Ishikawa (cell line): Measurements from ENCODE around the gene TRAK1.

Experiments
- CEBPB ChIP-seq: IDR thresholded peaks from 2 replicates; pipeline ENCODE4 v1.6.1; 2012
- CREB1 ChIP-seq: IDR thresholded peaks from 2 replicates; pipeline ENCODE4 v1.6.1; 2012; ENCODE audit warnings: low read depth
- EGR1 ChIP-seq: IDR thresholded peaks from 2 replicates; pipeline ENCODE4 v1.6.1; 2012
- EP300 ChIP-seq: IDR thresholded peaks from 2 replicates; pipeline ENCODE4 v1.6.1; 2012; ENCODE audit warnings: borderline replicate concordance
- FOXM1 ChIP-seq: IDR thresholded peaks from 2 replicates; pipeline ENCODE4 v1.6.1; 2012; ENCODE audit warnings: low read depth, borderline replicate concordance
- NFIC ChIP-seq: IDR thresholded peaks from 2 replicates; pipeline ENCODE4 v1.6.1; 2012
- RAD21 ChIP-seq: IDR thresholded peaks from 2 replicates; pipeline ENCODE4 v1.6.1; 2012; ENCODE audit warnings: low read depth
- TAF1 ChIP-seq: IDR thresholded peaks from 2 replicates; pipeline ENCODE4 v1.6.1; 2012; ENCODE audit warnings: low read depth, mild to moderate bottlenecking
- TCF12 ChIP-seq: IDR thresholded peaks from 2 replicates; pipeline ENCODE4 v1.6.1; 2012; ENCODE audit warnings: low read depth
- TEAD4 ChIP-seq: IDR thresholded peaks from 2 replicates; pipeline ENCODE4 v1.6.1; 2012
- YY1 ChIP-seq: IDR thresholded peaks from 2 replicates; pipeline ENCODE4 v1.6.1; 2012; ENCODE audit warnings: low read depth
- ZBTB7A ChIP-seq: IDR thresholded peaks from 2 replicates; pipeline ENCODE4 v1.6.1; 2012; ENCODE audit warnings: low read depth
- TF ChIP-seq, protein P1 (sequence below): IDR thresholded peaks from 2 replicates; pipeline ENCODE4 v1.6.1; 2012; ENCODE audit warnings: low read depth, mild to moderate bottlenecking
- TF ChIP-seq, protein P2 (sequence below): IDR thresholded peaks from 2 replicates; pipeline ENCODE4 v1.6.1; 2012
- TF ChIP-seq, protein P3 (sequence below): IDR thresholded peaks from 2 replicates; pipeline ENCODE4 v1.6.1; 2012

The TRAK1 gene

GRCh38 chr3:42189736-42190135 lies 98.6 kb downstream of the TRAK1 start:
- TF ChIP-seq TAF1 = no peak
- TF ChIP-seq CEBPB = no peak
- TF ChIP-seq YY1 = no peak
- no peak for TF ChIP-seq EP300
- TF ChIP-seq, protein P1, sequence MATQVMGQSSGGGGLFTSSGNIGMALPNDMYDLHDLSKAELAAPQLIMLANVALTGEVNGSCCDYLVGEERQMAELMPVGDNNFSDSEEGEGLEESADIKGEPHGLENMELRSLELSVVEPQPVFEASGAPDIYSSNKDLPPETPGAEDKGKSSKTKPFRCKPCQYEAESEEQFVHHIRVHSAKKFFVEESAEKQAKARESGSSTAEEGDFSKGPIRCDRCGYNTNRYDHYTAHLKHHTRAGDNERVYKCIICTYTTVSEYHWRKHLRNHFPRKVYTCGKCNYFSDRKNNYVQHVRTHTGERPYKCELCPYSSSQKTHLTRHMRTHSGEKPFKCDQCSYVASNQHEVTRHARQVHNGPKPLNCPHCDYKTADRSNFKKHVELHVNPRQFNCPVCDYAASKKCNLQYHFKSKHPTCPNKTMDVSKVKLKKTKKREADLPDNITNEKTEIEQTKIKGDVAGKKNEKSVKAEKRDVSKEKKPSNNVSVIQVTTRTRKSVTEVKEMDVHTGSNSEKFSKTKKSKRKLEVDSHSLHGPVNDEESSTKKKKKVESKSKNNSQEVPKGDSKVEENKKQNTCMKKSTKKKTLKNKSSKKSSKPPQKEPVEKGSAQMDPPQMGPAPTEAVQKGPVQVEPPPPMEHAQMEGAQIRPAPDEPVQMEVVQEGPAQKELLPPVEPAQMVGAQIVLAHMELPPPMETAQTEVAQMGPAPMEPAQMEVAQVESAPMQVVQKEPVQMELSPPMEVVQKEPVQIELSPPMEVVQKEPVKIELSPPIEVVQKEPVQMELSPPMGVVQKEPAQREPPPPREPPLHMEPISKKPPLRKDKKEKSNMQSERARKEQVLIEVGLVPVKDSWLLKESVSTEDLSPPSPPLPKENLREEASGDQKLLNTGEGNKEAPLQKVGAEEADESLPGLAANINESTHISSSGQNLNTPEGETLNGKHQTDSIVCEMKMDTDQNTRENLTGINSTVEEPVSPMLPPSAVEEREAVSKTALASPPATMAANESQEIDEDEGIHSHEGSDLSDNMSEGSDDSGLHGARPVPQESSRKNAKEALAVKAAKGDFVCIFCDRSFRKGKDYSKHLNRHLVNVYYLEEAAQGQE = no peak
- TF ChIP-seq TCF12 = no peak
- TF ChIP-seq, protein P2, sequence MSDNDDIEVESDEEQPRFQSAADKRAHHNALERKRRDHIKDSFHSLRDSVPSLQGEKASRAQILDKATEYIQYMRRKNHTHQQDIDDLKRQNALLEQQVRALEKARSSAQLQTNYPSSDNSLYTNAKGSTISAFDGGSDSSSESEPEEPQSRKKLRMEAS = no peak
- no peak for TF ChIP-seq FOXM1
- TF ChIP-seq EGR1 = no peak
- TF ChIP-seq TEAD4 = no peak
- TF ChIP-seq, protein P3, sequence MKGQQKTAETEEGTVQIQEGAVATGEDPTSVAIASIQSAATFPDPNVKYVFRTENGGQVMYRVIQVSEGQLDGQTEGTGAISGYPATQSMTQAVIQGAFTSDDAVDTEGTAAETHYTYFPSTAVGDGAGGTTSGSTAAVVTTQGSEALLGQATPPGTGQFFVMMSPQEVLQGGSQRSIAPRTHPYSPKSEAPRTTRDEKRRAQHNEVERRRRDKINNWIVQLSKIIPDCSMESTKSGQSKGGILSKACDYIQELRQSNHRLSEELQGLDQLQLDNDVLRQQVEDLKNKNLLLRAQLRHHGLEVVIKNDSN = no peak
- TF ChIP-seq ZBTB7A = no peak
- TF ChIP-seq CREB1 = no peak
- TF ChIP-seq RAD21 = no peak
- TF ChIP-seq NFIC = no peak

- TF ChIP-seq ZBTB7A (no peak), RAD21 (peak; percentile 88)
Observed at GRCh38 chr3:42190701-42191442, 99.7 kb downstream of the TRAK1 start.

- TF ChIP-seq, protein P2 = no peak
- TF ChIP-seq NFIC (no peak), FOXM1 (no peak), EP300 (no peak), TCF12 (no peak), EGR1 (no peak), ZBTB7A (no peak), TEAD4 (no peak), CEBPB (no peak), CREB1 (no peak), TAF1 (no peak), YY1 (no peak), RAD21 (no peak)
- TF ChIP-seq, protein P1 = no peak
- TF ChIP-seq, protein P3 = no peak
Observed at GRCh38 chr3:42191443-42191747, 100.2 kb downstream of the TRAK1 start.

DNA sequence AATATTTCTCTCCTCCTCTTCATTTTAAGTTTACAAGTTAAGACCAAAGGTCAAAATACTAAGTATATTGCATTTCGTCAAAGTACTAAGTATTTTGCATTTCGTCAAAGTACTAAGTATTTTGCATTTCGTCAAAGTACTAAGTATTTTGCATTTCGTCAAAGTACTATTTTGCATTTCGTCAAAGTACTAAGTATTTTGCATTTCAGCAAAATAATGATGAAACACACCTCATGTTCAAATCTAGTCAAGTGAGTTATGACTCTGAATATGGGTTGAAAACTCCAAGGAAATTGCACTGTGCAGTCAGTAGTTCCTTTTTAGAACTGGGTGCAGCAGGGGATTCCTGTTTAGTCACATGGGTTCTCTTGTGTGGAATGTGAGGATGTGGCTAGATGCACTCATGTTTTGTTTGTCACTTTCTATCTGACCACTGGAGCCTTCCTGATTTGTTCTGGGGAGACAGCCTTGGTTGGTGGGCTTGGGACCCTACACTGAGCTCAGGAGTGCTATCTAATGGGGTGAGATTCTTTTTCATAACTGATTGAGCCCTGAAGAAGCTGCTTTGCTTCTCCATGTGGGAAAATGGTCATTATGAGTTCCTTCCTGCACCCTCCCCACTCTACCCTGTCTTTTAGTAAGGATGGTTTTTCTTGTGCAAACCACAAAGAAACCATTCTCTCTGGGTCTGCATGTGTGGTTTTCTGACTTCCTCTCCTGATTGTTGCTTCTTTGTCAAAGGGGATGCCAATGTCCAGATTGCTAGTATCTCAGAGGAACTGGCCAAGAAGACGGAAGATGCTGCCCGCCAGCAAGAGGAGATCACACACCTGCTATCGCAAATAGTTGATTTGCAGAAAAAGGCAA lies 101.4 kb downstream of the TRAK1 start:
- TF ChIP-seq NFIC (no peak), RAD21 (no peak), TEAD4 (no peak), YY1 (no peak), CREB1 (no peak), ZBTB7A (no peak), TCF12 (no peak), FOXM1 (no peak), EP300 (no peak), TAF1 (no peak), EGR1 (no peak), CEBPB (no peak)
- TF ChIP-seq, protein P2 = no peak
- TF ChIP-seq, protein P3 = no peak
- TF ChIP-seq, protein P1 = no peak
